ENCODE measurements around the gene RAB6D. TPM values are rescaled to one million over a fixed set of nuclear protein-coding genes. Genes with fewer than 3 reads are reported as not detected.
"Not testable (repeated sequence)": the region's sequence is repeated elsewhere in the genome, so short reads cannot be mapped to it uniquely, and the experiment has no call there.

RAB6D gene
- total and polyA plus RNA-seq, 9 of the 15 experiments (the other 6 are each of a cell fraction or from before 2014, with no cell fraction given) = 0.01 to 0.04 (median 0.03) TPM; not detected in 5

- H3K27me3 ChIP-seq (ENCODE audit: control insufficient read depth in 2 of 2, insufficient read depth in 2 of 2, low read length in 2 of 2); FAIRE-seq; H3K9ac ChIP-seq (ENCODE audit: insufficient read depth in 1 of 2, low read depth in 2 of 2, low read length in 2 of 2); H4K20me1 ChIP-seq (replicated peaks; ENCODE audit: control insufficient read depth, insufficient read depth, low read length); H3K4me3 ChIP-seq; H3K4me2 ChIP-seq (ENCODE audit: insufficient read depth, low read length); intact Hi-C loops (cut with micrococcal nuclease); H3K9me1 ChIP-seq (ENCODE audit: control insufficient read depth, insufficient read depth, low read length); H3K79me2 ChIP-seq (ENCODE audit: control insufficient read depth, insufficient read depth, low read length); H3K9me3 ChIP-seq (replicated peaks; ENCODE audit: control insufficient read depth, insufficient read depth, low read depth, low read length); H3K36me3 ChIP-seq (ENCODE audit: control insufficient read depth, insufficient read depth, low read length); H3K27ac ChIP-seq (ENCODE audit: extremely low read depth, low read depth, low read length); H2AFZ ChIP-seq (ENCODE audit: low read depth, low read length); H3K4me1 ChIP-seq (replicated peaks in 1 of 2; ENCODE audit: control insufficient read depth in 2 of 2, insufficient read depth in 2 of 2, low read length in 2 of 2); CTCF ChIA-PET (ENCODE audit: low intra/inter-chr PET ratio); BruUV-seq (replicated peaks); POLR2A ChIA-PET: not testable (repeated sequence)
- DNase-seq (ENCODE audit: extremely low read depth in 1 of 4, low spot score in 3 of 4) (peak in 1 of 4 experiments; percentile 8), ATAC-seq (peak; percentile 74)
- peak; percentile 54 for TF ChIP-seq ETV1 (tag; conservative IDR thresholded peaks at IDR 0.05; ENCODE audit: low read depth)
- WGBS (ENCODE audit: insufficient coverage, low coverage, missing lambda C conversion rate) = 6% methylated on average over 4 of the region's 4 CpGs
- in situ Hi-C loops (cut with MboI) = loop anchor here (5.0 kb wide), 1 partner anchor 1379 kb away; no protein-coding TSS in a partner anchor
These were observed 2.2 kb downstream of the RAB6D start for GRCh38 chr2:131361773-131362172.

- H3K79me2 ChIP-seq (ENCODE audit: control insufficient read depth, insufficient read depth, low read length); H2AFZ ChIP-seq (ENCODE audit: low read depth, low read length); H3K4me2 ChIP-seq (ENCODE audit: insufficient read depth, low read length); H3K9me1 ChIP-seq (ENCODE audit: control insufficient read depth, insufficient read depth, low read length); H4K20me1 ChIP-seq (replicated peaks; ENCODE audit: control insufficient read depth, insufficient read depth, low read length); H3K9me3 ChIP-seq (replicated peaks; ENCODE audit: control insufficient read depth, insufficient read depth, low read depth, low read length); CTCF ChIA-PET (ENCODE audit: low intra/inter-chr PET ratio); intact Hi-C loops (cut with micrococcal nuclease); H3K27ac ChIP-seq (ENCODE audit: extremely low read depth, low read depth, low read length); ATAC-seq; H3K9ac ChIP-seq (ENCODE audit: insufficient read depth in 1 of 2, low read depth in 2 of 2, low read length in 2 of 2); H3K4me1 ChIP-seq (replicated peaks in 1 of 2; ENCODE audit: control insufficient read depth in 2 of 2, insufficient read depth in 2 of 2, low read length in 2 of 2); H3K36me3 ChIP-seq (ENCODE audit: control insufficient read depth, insufficient read depth, low read length); DNase-seq (ENCODE audit: extremely low read depth in 1 of 4, low spot score in 3 of 4); in situ Hi-C loops (cut with MboI); FAIRE-seq; POLR2A ChIA-PET; H3K27me3 ChIP-seq (ENCODE audit: control insufficient read depth in 2 of 2, insufficient read depth in 2 of 2, low read length in 2 of 2); H3K4me3 ChIP-seq; BruUV-seq (replicated peaks): not testable (repeated sequence)
- 14% methylated on average over 16 of the region's 46 CpGs for WGBS (ENCODE audit: insufficient coverage, low coverage, missing lambda C conversion rate)
These were observed 10.7 kb downstream of the RAB6D start for GRCh38 chr2:131353167-131353697.

Data from K562 (cell line).